ENCODE data around the gene CDH13. TPM values are rescaled to one million over a fixed set of nuclear protein-coding genes. Genes with fewer than 3 reads are reported as not detected.

Gene CDH13
- polyA plus RNA-seq, 2 of the 4 experiments (the other 2 are of a cell fraction) = not detected

GRCh38 chr16:83622010-83622409 lies 995.2 kb downstream of the CDH13 start:
- 7% methylated on average over 7 of the region's 7 CpGs for WGBS (ENCODE audit: missing lambda C conversion rate)
- H3K27ac ChIP-seq = no peak overlapping the region
- FAIRE-seq (no peak), DNase-seq (ENCODE audit: low read depth in 1 of 2, low spot score in 1 of 2) (no peak), ATAC-seq (no peak)
- POLR2A ChIA-PET = no interaction called here
- TF ChIP-seq CBX8 (IDR thresholded peaks at IDR 0.05) (no peak), HEYL (CRISPR knock-in tag; IDR thresholded peaks at IDR 0.05) (no peak), HES2 (IDR thresholded peaks at IDR 0.05) (no peak), ZSCAN20 (CRISPR knock-in tag; IDR thresholded peaks at IDR 0.05) (no peak), ESRRA (IDR thresholded peaks at IDR 0.05; ENCODE audit: borderline replicate concordance, low read length) (no peak), HOXB13 (CRISPR knock-in tag; IDR thresholded peaks at IDR 0.05; ENCODE audit: low read depth) (no peak), ELK1 (IDR thresholded peaks at IDR 0.05; ENCODE audit: low read depth, low read length) (no peak)
- no peaks in the 10 kb centered on the region for H3K9me3 ChIP-seq
- CTCF ChIA-PET = no interaction called here
- H3K4me2 ChIP-seq = no peak overlapping the region
- no peaks in the 10 kb centered on the region for H3K4me1 ChIP-seq
- H3K4me3 ChIP-seq = no peak overlapping the region

GRCh38 chr16:83623091-83623730 lies 996.4 kb downstream of the CDH13 start:
- POLR2A ChIA-PET = no interaction called here
- FAIRE-seq = no peak
- CTCF ChIA-PET = no interaction called here

More at GRCh38 chr16:83623091-83623730, 996.4 kb downstream of the CDH13 start:
- no peak overlapping the region for H3K4me2 ChIP-seq
- no peak overlapping the region for H3K27ac ChIP-seq
- no peaks in the 10 kb centered on the region for H3K9me3 ChIP-seq
- WGBS (ENCODE audit: missing lambda C conversion rate) = 4% methylated on average over 17 of the region's 17 CpGs
- ATAC-seq (no peak), DNase-seq (ENCODE audit: low read depth in 1 of 2, low spot score in 1 of 2) (no peak)
- TF ChIP-seq ELK1 (IDR thresholded peaks at IDR 0.05; ENCODE audit: low read depth, low read length) = no peak
- TF ChIP-seq FOSB (CRISPR knock-in tag; IDR thresholded peaks at IDR 0.05) = no peak
- TF ChIP-seq TP53 (CRISPR knock-in tag; IDR thresholded peaks at IDR 0.05) = no peak
- TF ChIP-seq KDM5A (IDR thresholded peaks at IDR 0.05) = no peak
- TF ChIP-seq USF2 (IDR thresholded peaks at IDR 0.05) = no peak
- no peak for TF ChIP-seq HOXB5 (CRISPR knock-in tag; IDR thresholded peaks at IDR 0.05)
- no peak for TF ChIP-seq RARB (CRISPR knock-in tag; IDR thresholded peaks at IDR 0.05)
- no peak for TF ChIP-seq CHD4 (IDR thresholded peaks at IDR 0.05; ENCODE audit: borderline replicate concordance)
- no peak for TF ChIP-seq HOXA7 (CRISPR knock-in tag; IDR thresholded peaks at IDR 0.05)
- no peak for TF ChIP-seq CBX2 (IDR thresholded peaks at IDR 0.05; ENCODE audit: borderline replicate concordance, low read depth)
- no peak for TF ChIP-seq CBX8 (IDR thresholded peaks at IDR 0.05)
- no peak for TF ChIP-seq CEBPB (IDR thresholded peaks at IDR 0.05)
- no peak for TF ChIP-seq RFX5 (IDR thresholded peaks at IDR 0.05)
- no peak for TF ChIP-seq EHF (CRISPR knock-in tag; IDR thresholded peaks at IDR 0.05)
- TF ChIP-seq CTCF (IDR thresholded peaks at IDR 0.05) = no peak
- TF ChIP-seq E2F6 (IDR thresholded peaks at IDR 0.05; ENCODE audit: borderline replicate concordance, low read depth) = no peak
- H3K4me1 ChIP-seq = no peaks in the 10 kb centered on the region
- H3K4me3 ChIP-seq = no peak overlapping the region
